GM18502 (cell line): ENCODE data around the gene POFUT1.
A peak's percentile ranks its signal among the peaks of the same experiment; 100 is the strongest.

Source experiments
- ATAC-seq: cut with Tn5 transposase; IDR thresholded peaks from one replicate; pipeline ENCODE4 v1.9.1; 2021; ENCODE audit warnings: mild to moderate bottlenecking; ENCODE audit not compliant: unreplicated experiment, poor library complexity

The POFUT1 gene

DNA sequence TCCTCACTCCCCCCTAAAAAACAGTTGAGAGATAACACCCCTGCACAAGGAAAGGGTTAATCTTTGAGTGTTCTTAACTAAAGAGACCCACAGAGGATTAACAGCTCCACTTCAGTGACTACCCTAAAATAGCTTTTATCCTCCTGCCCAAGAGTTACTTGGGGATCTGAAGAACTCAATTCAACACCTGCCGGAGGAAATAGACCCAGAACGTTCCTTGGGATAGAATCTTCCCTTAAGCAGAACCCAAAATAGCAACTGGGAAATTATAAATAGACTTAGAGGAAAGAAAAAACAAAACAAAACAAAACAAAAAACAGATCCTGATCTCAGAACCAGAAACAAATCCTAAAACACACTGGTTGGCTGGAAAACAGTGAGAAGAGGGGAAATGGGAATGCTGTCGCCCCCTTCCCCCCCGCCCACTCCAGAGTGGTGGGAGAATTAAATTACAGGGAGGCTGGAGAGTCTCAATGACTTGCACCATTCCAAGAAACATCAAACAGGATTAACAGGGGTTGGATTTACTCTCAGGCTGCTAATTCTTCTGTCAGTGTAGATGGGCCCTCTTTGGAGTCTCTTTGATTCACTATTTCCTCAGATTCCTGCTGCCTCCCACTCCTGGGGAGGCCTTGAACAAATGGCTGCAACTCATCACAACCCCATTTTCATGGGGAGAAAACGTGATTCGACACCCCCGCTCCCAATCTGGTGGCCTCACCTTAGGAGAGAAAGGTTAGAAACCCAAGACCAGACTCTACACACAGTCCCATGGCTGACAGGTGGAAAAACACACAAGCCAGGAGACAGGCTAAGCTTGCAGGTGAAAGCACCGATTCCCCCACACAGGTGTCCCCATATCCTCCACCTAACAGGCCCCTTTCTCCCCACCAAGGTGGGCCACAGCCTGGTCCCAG is 1.6 kb upstream of the POFUT1 start:
- ATAC-seq = no peak

DNA sequence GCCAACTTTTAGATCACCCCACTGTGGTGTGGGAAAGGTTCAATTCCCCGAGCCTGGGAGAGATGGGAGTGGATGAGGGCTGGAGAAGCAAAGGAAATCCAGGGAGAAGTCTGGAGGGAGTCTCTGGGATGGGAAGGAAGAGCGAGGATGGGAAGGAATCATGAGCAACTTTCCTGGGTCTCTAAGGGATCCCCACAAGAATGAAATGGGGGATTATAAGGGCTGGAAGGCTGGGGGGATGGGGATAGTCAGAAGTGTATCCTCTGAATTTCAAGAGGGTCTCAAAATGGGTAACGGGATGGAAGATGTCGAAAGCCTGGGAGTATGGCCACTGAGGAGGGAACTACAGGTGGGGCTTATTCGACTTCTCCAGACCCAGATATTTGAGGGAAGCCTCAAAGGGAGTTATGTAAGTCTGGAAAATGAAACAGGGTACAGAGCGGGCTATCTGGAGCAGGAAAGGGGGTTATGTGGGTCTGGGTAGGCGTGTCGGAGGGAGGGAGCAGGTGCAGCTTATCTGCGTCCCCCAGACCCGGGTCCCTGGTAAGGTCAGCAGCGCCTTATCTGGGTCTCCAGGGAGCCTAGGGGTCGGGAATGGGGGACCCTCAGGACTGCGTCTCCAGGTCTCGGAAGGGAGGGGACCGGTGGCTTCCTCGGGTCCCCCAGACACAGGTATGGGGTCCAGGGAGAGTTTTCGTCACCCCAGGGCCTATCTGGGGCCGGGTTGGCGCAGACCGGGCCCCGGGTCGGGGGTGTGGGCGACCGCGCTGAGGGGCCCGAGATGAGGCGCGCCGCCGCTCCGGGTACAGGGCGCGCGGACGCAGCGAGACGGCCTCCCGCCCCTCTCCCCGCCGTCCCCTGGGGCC is 687 bp upstream of the POFUT1 start:
- peak; percentile 19 for ATAC-seq

DNA sequence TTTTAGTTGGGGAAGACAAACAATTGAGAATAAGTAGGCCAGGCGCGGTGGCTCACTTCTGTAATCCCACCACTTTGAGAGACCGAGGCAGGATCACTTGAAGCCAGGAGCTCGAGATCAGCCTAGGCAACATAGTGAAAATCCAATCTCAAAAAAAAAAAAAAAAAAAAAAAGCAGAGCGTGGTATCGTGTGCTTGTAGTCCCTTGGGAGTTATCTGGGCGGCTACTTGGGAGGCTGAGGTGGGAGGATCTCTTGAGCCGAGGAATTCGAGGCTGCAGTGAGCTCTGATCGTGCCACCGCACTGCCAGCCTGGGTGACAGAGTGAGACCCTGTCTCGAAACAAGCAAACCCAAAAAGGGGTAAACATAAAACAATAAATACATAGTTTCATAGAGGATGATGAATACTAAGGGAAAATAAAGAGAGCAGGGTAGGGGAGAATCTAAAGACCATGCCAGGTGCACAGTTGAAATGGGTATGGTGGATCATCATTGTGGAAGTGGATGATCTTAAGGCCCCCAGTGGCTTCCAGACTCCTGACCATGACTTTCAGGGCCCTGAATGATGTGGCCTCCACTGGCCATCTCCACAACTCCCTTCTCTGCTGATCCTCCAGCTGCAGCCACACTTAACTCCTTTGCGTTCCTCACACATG is 947 bp downstream of the POFUT1 start:
- ATAC-seq = no peak

DNA sequence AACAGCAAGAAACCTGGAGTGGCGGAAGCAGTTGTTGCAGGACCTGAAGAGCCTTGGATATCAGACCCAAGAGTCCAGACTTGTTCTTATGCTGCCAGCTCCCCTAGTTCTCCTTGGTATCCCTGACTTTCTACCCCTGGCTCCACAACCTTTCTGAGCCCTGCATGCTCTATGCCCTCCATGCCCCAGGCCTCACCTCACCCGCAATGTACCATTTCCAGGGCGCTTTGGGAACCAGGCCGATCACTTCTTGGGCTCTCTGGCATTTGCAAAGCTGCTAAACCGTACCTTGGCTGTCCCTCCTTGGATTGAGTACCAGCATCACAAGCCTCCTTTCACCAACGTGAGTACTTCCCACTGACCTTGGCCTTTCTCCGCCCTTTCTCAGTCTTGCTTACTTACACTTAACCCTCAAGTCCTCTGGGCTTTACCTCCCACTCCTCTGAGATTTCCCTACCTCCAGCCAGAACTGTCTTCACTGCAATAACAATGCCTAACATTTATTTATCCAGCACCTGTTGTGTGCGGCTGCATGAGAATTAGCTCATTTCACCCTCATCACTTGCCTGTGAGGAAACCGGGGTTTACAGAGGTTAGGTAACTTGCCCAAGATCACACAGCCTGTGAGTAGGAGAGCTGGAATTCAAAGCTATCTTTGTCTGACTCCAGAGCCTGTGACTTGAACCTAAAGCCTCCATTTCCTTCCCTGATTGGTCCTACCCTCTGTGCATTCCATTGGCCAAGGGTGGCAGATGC is 2.3 kb downstream of the POFUT1 start:
- ATAC-seq = no peak

DNA sequence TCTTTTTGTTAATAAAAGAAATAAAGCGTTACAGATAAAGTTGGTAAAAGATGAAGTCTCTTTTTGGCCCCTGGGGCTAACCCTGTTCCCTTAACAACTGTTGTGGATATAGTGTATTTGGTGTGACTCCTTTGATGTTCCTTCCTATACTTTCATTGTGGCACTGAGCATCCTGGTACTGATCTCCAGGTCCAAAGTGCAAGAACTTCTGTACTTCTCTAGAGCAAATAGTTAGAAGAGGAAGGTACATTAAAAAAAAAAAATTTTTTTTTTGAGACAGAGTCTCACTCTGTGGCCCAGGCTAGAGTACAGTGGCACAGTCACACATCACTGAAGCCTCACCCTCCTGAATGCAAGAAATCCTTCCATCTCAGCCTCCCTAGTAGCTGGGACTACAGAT is 6.2 kb downstream of the POFUT1 start:
- no peak for ATAC-seq

DNA sequence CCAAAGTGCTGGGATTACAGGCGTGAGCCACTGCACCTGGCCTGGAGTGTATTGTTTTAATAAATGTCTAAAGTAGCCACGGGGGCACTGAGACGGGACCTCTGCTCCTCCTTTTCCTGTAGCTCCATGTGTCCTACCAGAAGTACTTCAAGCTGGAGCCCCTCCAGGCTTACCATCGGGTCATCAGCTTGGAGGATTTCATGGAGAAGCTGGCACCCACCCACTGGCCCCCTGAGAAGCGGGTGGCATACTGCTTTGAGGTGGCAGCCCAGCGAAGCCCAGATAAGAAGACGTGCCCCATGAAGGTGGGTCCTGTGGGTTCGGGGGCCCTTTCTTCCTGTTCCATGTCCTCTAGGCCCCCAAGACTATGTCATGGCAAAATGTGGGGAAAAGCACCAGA is 7.5 kb downstream of the POFUT1 start:
- ATAC-seq = no peak

DNA sequence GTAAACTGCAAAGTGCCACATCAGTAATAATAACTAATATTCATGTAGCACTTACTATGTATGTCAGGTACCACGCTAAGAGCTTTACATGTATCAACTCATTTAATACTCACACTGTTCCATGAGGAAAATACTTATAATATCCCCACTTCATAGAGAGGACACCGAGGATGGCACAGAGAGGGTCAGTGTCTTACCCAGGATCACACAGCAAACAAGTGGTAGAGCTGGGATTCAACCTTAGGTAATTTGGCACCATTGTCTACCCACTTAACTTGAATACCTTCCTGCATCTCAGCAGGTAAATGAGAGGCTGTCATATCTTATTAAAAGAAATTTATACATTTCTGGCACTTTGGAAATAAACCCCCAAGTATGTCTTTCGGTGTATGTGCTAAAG is 8.0 kb downstream of the POFUT1 start:
- no peak for ATAC-seq

DNA sequence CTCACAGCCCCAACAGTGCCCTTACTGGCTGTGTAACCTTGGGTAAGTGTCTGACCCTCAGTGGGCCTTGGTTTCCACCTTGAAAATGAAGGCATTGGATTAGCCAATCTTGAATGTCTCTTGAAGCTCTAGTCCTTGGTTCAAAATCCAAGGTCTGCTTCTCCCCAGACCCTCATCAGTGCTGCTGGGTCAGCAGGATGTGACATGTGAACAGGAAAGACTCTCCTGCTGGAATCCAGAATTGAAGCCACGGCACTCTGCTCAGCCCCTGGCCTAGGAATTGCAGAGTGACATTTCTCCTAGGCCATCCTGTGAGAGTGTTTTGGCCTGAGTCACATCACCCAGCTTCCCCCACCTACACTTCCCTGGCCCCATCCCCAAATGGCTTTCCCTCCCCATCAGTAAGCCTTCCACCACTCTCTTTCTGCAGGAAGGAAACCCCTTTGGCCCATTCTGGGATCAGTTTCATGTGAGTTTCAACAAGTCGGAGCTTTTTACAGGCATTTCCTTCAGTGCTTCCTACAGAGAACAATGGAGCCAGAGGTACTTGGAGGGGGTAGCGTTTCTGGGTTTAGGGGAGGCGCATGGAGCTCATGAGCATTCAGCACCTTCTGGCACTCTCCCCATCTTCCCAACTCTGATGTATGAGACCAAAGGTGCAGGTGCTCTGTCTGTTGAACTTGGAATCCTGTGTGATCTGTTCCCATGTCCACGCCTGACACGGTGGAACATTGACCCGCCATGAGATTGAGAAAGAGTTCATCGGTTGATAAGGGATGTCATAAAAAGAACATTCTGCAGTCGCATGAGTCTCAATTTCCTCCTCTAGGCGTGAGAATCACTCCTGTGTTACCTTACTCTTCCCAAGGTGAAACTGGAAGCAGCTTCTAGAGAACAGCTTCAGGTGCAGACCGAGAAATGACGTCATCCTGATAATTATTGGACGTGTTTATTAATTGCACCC is 8.8 kb downstream of the POFUT1 start:
- no peak for ATAC-seq

DNA sequence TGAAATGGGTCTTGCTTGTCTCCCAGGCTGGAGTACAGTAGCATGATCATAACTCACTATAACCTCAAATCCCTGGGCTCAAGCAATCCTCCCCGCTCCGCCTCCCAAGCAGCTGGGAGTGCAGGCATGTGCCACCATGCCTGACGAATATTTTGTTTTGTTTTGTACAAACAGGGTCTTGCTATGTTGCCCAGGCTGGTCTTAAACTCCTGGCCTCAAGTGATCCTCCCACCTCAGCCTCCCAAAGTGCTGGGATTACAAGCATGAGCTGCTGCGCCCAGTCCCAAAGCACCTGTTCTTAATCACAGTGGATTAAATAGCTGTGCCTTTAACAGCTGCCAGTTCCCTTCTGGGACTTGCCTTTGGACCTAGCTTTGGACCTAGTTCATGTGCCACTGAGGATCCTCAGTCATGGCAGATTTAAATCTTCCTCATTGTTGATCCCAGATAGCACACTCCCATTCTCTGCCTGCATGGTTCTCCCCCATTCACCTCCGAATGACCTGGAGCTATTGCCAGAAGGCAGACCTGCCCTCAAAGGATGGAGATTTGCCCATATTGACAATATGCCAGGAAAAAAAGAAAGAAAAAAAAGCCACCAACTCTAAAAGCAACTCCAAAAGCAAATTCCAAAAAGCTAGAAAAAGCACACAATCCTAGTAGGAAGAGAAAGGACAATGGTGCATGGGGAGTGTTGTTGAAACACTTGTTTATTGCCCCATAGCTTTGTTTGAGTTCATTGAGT is 10.6 kb downstream of the POFUT1 start:
- no peak for ATAC-seq

DNA sequence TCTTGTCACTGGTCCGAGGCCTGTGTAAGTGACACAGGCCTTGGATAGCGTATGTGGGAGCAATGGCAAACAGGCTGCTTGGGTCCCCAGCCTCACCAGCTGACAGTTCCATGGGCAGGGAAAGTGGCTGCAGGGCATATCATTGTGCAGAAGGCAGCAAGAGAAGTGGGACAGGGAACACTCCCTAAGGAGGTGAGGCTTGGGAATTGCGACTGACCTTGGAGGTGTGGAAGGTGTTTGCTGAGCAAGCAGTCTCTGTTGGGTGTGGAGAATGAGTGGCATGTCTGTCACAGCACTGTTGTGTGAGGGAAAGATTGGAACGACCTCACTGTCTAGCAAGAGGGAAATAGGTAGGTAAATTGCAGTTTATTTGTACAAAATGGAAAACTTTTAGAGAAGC is 16.8 kb downstream of the POFUT1 start:
- no peak for ATAC-seq

DNA sequence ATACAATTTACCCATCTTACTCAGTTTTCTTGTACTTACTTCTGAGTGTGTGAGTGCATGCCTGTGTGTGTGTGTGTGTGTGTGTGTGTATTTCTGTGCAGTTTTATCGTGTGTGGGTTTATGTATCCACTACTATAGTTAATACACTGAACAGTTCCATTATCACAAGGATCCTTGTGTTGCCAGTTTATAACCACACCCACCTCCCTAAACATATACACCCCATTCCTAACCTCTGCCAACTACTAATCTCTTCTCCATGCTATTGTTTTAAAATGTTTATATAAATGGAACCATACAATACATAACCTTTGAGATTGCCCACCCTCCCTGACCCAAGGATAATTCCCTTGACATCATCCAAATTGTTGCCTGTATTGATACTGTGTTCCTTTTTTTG is 18.7 kb downstream of the POFUT1 start:
- ATAC-seq = no peak

DNA sequence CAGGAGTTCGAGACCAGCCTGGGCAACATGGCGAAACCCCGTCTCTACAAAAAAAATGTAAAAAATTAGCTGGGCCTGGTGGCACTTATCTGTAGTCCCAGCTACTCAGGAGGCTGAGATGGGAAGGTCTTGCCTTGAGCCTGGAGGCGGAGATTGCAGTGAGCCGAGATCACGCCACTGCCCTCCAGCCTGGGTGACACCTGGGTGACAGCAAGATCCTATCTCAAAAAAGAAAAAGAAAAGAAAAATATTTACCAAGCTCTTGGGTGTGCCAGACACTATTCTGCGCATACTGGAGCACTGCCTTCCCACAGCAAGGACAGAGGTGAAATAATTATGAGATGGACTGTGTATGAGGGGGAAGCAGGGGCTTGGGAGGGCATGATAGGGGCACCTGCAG is 19.6 kb downstream of the POFUT1 start:
- ATAC-seq = no peak

DNA sequence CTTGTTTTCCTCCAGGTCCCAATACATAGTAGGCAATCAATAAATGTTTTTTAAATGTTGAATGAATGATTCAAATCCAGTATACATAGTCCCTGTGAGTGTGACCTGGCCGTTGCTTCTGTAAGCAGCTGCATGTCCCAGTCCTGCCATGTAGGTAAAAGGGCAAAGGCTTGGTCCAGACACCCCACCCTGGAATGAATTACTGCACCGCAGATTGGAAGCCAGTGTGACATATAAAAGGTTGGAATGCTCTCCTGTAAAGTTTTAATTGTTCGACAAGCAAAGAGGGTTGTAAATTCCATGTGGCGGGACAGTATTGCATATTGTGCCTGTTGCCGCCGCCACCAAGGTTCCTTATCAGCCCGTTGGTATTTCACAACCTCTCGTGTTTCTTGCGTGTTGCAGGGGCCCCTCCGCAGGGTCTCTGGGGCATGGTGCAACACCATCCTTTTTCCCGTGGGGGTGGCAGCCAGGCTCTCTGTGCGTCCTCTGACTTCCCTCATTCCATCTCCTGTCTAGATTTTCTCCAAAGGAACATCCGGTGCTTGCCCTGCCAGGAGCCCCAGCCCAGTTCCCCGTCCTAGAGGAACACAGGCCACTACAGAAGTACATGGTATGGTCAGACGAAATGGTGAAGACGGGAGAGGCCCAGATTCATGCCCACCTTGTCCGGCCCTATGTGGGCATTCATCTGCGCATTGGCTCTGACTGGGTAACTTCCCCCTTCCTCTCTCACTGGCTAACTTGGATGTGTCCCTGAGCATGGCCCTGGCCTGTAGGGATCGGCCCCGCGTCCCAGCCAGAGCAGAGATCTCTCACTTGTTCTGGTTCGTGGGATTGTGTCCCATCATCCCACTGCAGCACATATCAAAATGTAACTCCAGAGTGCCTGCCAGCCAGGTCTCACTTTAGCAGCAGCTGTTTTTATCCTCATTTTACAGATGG is 20.3 kb downstream of the POFUT1 start:
- ATAC-seq = no peak

DNA sequence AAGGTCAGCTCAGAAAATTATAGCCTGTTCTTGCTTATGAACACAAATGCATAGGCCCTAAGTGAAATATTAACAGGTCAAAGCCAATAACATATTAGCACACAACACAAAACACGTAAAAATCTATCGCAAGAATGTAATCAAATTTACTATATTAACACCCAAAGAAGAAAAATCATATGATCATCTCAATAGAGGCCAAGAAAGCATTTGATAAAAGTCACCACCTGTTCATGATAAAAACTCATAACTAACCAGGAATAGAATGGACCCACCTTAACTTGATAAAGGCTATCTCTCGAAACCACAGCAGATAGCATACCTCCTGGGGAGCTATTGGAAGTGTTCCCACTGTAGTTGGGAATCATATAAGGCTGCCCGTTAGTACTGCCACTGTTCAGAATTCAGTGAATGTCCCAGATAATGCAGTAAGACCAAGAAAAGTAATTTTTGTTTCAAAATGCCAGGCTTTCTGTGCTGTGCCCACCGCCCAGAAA is 21.6 kb downstream of the POFUT1 start:
- no peak for ATAC-seq

DNA sequence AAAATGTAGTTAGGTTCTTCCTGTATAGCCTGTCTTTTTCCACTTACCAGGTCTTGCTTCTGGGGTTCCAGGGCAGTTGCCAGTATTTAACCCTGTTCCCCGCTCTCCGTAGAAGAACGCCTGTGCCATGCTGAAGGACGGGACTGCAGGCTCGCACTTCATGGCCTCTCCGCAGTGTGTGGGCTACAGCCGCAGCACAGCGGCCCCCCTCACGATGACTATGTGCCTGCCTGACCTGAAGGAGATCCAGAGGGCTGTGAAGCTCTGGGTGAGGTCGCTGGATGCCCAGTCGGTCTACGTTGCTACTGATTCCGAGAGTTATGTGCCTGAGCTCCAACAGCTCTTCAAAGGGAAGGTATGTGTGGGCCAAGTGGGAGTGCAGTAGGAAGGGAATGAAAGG is 23.0 kb downstream of the POFUT1 start:
- no peak for ATAC-seq

DNA sequence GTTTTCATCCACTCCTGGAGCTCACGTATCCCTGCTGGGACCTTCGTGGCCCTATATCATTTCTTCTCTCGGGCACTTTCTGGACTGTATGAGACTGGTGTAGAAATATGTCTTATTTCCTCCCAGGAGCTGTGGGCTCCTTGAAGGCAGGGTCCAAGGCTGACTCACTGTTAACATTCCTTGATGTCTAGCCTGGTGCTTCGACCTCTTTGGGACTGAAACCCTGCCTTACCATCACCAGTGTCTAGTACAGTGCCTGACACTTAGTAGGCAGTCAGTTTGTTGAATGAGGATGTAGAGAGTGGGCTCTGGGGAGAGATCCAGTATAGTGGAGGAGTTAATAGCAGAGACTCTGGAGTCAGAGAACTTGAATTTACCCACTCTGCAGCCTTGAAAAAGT is 23.6 kb downstream of the POFUT1 start:
- no peak for ATAC-seq

DNA sequence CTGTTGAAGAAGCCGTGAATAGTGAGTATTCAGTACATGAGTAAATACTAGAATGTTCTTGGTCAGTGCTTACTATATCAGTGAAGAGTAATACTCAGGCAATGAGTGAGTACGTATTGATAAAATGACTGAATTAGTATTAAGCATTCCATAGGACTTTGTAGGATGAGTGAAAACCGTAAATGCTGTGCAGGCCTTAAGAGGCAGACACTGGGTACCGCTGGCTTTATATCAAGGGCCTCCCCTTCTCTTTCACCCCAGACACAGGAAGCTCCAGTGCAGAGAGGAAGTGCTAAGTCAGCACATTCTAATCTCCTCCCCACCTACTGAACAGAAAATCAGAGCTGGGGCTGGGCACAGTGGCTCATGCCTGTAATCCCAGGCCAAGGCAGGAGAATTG is 24.2 kb downstream of the POFUT1 start:
- ATAC-seq = no peak
